Daoy (cell line): ENCODE results near the gene NAA20. TPM values are rescaled to one million over a fixed set of nuclear protein-coding genes. Genes with fewer than 3 reads are reported as not detected.

Experiments
- DNase-seq: peaks from one replicate; pipeline ENCODE4 v3.0.0-alpha.2; 2015; ENCODE audit warnings: low read depth
- total RNA-seq: library from RNA; depleted of rRNA; stranded (reverse); fragments of >200 nt; shearing (Covaris generic); gene quantifications from 2 replicates; pipeline ENCODE4 v1.2.3, GENCODE V29; 2014; rRNA removed

NAA20 gene
- 64.5 and 72.8 TPM in 2 replicates for total RNA-seq

- peak; percentile 94 for DNase-seq
These were observed at the start of gene NAA20 for GRCh38 chr20:20017001-20017843. Gene NAA20 (plus strand): TSS chr20:20017362. CDS start chr20:20017397, 35 bp downstream.

- DNase-seq: no peak
These were observed 49.7 kb upstream of the NAA20 start for GRCh38 chr20:19967445-19967844.

GRCh38 chr20:19968028-19968427 lies 49.1 kb upstream of the NAA20 start:
- no peak for DNase-seq

DNA sequence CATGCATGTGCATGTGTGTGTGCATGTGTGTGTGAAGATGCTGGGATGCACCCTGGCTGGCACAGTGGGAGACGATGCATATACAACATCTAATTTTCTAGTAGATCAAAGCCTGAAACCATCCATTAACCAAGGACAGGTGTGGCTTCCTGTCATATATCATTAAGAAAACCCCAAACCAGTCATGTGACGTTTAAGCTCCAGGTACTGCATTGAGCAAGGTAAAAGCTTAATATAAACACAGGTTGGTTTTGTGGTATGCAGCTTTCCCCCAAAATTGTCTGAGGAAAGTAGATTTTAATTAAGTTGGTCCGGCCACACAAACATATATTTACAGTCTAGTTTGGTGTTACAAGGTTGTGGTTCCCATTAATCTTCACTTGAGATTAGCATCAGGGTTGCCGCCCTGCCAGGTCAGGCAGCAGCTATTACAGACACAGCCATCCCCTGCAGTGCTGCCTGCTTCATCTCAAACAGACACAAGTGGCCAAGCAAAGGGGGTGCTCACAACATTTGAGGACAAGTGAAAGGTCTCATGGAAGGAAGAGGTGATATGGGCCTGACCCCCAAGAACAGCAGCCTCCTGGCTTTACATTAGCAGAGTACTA lies 48.6 kb upstream of the NAA20 start:
- no peak for DNase-seq

GRCh38 chr20:19969106-19969505 lies 48.1 kb upstream of the NAA20 start:
- DNase-seq: no peak

DNA sequence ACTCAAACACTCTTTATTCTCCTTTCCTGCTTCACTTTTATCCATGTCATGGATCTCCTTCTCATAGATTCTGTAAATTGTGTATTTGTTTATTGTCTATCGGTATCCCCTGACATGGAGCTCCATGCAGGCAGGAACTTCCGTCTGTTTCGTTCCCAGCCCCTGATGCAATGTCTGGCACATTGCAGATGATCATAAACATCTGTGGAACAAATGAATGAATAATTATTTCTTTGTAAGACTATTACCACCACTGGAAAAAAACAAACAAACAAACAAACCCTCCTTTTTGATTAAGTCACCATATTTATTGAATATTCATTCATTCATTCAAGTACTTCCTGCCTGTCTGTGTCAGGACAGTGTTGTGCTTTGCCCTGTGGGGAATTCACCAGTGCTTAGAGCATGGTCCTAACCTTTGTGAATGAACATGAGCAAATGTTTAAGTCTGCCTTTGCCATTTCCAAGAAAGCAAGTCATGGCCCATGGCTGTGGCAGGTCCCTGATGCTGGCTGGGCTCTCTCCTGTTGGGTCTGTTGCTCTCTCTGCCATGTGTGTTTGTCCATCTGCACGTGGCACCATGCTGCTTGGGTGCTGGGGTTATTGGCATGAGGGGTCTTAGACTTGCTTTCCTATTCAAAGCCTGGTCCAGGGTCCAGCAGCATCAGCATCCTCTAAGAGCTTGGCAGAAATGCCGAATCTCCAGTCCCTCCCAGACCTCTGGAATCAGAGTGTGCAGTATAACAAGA lies 47.5 kb upstream of the NAA20 start:
- DNase-seq: no peak

- no peak for DNase-seq
These were observed 46.9 kb upstream of the NAA20 start for GRCh38 chr20:19970256-19970765.

DNA sequence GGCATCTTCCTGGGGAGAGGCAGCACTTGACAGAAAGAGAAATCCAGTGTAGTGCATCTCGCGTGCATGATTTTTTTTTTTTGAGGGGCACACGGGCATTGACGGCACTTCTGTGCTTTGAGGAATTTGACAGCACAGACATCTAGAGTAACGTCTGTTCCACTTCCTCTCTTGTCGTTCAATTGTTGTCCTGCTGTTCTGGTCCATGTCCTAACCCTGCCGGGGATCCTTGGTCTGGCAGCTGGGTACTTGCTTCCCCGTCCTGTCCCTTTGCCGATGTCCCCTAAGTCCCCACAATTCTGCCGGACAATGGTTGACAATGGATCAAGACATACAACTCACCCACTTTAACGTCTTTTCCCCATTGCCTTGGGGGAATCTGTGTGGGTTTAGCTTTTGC lies 46.0 kb upstream of the NAA20 start:
- no peak for DNase-seq

- DNase-seq: peak; percentile 48
These were observed 43.1 kb upstream of the NAA20 start for GRCh38 chr20:19973961-19974629.

GRCh38 chr20:19974630-19975435 lies 42.3 kb upstream of the NAA20 start:
- DNase-seq: peak; percentile 82

GRCh38 chr20:19975436-19975799 lies 41.7 kb upstream of the NAA20 start:
- peak; percentile 50 for DNase-seq

- peak; percentile 37 for DNase-seq
These were observed 41.3 kb upstream of the NAA20 start for GRCh38 chr20:19975901-19976300.

DNA sequence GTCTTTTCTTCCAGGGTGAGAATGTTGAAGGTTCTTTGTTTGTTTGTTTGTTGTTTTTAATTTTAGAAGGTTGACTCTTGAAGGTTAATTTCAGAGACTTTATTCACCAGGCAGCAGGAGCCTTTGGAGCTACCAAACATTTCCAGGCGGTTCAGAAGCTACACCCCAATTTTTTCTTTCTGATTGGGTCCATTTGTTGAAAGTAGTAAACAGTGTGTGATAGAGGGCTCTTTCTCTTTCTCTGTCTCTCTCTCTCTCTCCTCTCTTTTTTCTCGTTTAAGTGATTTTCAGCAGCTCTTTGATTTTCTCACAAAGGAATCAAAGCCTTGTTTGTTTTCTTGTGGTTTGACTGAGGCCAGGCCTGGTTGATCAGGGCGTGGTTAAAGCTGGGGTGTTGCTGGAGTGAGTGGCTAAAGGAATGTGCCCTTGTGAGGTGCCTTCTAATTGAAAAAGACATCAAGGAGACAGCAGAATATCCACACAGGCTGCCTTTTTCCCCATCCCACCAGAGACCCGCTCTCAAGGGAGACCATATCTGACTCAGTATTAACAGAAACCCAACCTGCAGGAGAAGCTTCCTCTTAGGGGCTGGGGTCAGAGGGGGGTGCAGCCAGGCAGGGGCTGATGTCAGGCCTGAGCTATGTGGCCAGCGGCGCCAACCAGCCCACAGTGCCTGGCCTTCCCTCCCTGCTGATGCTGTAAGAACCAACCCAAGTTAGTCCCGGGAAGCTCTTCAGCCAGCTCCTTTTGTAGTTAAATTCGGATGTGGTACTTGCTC lies 40.4 kb upstream of the NAA20 start:
- DNase-seq: peak; percentile 90

DNA sequence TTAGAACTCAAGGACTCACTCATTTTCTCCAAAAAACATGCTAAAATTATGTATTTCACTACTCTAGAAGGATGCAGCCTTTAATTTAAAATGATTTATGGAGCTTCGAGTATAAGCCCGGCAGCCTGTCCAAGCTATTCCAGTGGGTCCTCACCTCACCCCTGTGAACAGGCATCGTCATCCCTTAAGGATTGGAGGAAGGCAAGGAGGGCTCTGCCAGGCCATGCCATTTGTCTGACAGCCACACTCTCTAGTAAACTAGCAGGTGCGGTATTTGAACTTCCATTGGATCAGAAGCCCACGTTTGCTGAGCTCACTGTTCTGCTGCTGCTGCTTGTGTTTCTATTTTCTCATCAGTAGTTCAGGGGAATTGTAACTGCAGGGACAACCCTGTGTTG lies 39.8 kb upstream of the NAA20 start:
- DNase-seq: peak; percentile 50

DNA sequence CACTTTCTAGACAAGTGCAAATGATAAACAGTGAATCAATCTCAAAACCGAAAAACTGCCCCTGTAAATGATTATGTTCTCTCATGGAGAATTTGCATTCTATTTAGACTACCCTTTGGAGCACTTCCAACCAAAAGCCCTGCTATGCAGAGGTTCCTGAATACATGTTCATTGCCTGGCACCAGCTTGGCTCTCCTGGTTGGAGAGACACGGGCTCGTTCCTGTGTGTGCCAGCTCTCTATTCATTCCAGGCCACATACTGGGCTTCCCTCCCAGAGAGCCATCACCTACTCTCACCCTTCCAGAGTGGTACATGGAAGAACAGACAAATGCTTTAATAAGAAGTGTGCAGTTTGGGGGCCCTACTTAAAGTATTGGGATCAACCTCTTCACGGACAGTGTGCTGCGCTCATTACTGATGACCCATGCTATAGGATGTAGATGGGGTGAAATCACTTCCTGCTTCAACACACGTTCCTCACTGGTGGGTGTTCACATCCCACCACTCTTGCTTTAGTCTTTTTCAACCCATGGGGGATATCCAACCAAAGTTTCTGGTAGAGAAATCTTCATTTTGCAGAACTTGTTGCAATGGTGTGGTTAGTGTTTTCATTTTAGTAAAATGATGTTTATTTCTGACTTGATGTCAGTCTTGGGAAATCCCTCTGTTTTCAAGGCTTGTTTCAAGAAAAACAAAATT lies 38.5 kb upstream of the NAA20 start:
- DNase-seq: no peak

GRCh38 chr20:19981031-19981451 lies 36.1 kb upstream of the NAA20 start:
- DNase-seq: peak; percentile 64

DNA sequence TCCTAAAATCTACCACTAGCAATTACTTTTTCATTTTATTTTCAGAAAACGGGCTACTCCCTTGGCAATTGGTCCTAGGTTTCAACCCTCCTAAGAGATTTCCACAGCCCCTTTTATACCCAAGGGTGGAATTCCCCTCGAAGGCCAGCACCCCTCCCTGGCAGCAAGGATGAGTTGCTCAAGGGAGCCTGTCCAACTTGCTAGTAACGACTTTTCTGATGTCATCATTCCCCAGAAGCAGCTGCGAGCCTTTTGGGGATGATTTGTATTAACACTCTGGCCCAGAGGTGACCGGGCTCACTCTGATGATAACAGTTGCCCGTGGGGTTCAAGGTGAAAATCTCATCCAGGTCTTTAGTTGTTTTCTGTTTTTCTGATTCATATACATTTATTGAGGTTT lies 30.7 kb upstream of the NAA20 start:
- peak; percentile 71 for DNase-seq

- no peak for DNase-seq
These were observed 30.1 kb upstream of the NAA20 start for GRCh38 chr20:19987046-19987445.

DNA sequence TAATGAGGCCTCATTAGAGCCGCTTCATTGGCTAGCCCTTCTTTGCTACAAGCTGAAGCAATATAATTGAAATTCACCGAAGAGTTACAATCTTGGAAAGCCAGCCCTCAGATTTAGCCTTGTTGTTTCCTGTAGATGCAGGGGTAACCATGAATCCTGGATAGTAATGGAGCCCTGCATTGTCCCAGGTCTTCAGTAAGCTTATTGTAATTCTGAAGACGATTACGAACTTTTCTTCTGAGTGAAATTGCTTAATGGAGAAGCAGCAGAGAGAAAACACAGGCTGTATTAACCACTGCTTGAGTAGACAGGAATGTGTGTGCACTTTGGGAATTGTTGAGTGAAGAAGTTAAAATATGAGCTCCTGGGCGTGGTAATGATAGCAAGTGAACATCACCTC lies 26.3 kb upstream of the NAA20 start:
- DNase-seq: no peak

- DNase-seq: no peak
These were observed 25.9 kb upstream of the NAA20 start for GRCh38 chr20:19991308-19991707.
